Measurements from ENCODE around the gene MMP12.

MMP12 gene

GRCh38 chr11:102849311-102849710 is 25.5 kb downstream of the MMP12 start:
- no peak for DNase-seq

DNA sequence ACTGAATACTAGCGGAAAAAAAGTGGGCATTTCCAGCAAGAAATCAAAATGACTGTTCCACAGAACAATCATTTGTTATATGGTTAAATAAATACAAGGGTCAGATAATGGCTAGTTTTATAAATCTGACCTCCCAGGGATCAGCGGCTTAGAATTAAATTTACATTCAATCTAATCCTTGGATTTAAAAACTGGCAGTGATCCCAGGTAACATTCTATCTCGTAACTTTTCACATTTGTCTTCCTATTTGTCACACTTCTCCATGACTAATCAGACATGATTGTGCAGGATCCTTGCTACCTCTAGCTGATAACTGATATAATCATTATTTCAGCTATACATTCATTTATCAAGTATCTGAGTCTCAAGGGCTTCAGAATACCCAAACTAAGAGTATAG is 28.5 kb downstream of the MMP12 start:
- no peak for DNase-seq

GRCh38 chr11:102843489-102843888 is 31.3 kb downstream of the MMP12 start, which contains the start of gene MMP3:
MMP3 (minus strand) TSS chr11:102843609; CDS start chr11:102843546, 63 bp downstream.
- DNase-seq: no peak

- DNase-seq: no peak
Measured at GRCh38 chr11:102842930-102843329, 31.9 kb downstream of the MMP12 start.

- no peak for DNase-seq
Measured at GRCh38 chr11:102840018-102840417, 34.8 kb downstream of the MMP12 start.

DNA sequence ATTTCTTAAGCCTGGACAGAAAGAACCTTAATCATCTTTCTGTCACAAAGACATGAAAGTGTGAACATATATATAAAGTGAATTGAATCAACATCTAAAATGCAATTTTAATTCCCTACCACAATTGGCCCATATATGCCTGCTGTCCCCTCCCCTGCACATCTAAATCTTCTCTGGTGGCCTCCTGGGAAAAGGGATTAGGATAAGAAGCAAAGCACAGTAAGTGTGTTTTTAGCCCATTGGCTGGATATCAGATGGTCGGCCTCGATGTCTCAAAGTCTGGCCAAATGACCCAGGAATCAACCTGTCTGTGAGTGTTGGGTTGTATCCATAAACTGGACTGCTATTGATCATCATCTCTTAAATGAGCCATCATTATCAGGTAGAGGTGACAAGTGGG is 37.1 kb downstream of the MMP12 start:
- no peak for DNase-seq

GRCh38 chr11:102837156-102837555 is 37.6 kb downstream of the MMP12 start:
- DNase-seq: no peak

- no peak for DNase-seq
Measured at GRCh38 chr11:102836290-102836875, 38.4 kb downstream of the MMP12 start.

DNA sequence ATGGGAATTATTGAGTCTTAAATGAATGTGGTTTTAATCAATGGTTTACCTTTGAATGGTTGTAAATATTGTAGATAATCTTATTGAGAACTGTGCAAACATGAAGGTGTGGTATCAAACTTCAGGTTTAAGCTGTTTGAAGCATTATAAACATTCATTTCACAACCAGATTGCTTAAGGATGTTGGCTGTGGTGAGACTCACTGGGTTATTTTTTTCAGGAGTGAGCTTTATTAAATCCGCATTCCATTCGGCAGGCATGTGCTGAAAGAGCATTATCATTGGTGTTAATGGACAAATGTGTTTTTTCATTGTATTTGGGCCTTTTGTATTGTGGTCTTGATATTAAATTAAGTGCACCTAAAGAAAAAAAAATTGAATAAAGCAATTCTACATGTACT is 41.1 kb downstream of the MMP12 start:
- no peak for DNase-seq

DNA sequence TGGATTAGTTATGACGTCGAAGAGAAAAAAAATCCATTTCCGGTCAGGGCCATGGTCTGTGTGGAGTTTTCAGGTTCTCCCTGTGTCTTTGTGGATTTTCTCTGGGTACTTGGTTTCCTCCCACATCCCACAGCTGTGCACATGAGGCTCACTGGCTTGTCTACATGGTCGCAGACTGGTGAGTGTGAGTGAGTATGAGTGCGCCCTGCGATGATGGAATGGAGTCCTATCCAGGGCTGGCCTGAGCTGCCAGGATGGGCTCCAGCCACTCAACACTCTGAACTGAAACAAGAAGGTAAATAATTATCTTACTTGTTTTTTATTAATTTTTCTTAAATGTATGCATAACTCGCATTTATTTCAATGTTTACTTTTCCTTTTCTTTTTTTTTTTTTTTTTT is 42.2 kb downstream of the MMP12 start:
- DNase-seq: no peak

DNA sequence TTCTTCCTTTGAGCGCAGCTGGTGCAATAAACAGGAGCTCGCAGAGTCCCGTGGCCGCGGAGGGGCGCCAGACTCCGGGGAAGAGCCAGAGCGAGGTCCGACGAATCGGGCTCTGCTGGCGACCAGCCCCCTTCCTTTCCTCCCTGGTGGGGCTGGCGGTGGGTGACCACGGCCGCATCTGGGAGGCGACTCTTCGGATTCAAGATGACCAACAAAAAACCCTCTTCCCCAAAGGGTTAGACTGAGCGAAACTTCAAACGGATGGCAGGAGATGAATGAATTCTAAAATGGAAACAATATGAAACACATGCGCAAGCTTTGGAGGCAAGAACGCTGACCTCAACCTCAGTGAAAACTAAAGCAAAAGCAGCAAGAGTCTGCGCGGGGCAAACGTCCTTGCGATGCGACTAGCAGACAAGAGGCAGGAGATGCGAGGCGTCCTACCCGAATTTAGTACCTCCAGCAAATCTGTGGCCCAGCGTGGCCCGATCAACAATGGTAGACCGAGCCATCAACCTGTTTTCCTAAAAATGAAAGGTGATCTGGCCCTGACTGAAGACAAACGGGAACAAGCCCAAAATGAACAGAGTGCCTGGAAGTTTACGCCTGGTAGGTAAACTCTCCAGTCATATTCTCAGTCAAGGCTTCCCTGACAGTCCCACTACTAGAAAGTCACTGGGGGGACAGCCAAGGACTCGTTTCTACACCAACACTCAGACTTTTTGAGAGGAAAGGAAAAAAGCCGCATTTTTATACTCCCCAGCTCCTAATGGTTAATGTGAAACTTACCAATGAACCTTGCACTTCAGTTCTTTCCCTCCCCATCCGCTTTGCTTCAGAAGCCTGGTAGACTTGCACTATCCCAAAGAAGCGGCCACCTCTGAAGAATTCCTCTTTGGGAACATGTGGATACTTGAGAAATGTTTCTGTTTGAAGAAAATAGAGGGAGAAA is 43.0 kb downstream of the MMP12 start:
- DNase-seq: no peak

DNA sequence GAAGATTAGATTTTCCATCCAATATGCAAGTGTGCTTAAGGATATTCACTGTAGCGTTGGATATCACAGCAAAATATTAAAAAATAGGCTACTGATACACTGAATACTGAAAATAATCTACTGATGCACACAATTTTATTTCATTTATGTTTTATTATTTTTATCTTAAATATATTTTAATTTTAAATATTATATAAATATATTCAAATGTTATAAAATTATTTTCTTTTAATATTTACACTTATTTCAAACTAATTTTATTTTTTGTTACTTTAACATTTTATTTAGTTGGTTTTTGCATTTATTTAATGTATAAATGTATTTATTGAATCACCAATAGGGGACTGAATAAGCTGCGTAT is 43.7 kb downstream of the MMP12 start:
- no peak for DNase-seq

GRCh38 chr11:102830001-102830727 is 44.6 kb downstream of the MMP12 start:
- DNase-seq: no peak

DNA sequence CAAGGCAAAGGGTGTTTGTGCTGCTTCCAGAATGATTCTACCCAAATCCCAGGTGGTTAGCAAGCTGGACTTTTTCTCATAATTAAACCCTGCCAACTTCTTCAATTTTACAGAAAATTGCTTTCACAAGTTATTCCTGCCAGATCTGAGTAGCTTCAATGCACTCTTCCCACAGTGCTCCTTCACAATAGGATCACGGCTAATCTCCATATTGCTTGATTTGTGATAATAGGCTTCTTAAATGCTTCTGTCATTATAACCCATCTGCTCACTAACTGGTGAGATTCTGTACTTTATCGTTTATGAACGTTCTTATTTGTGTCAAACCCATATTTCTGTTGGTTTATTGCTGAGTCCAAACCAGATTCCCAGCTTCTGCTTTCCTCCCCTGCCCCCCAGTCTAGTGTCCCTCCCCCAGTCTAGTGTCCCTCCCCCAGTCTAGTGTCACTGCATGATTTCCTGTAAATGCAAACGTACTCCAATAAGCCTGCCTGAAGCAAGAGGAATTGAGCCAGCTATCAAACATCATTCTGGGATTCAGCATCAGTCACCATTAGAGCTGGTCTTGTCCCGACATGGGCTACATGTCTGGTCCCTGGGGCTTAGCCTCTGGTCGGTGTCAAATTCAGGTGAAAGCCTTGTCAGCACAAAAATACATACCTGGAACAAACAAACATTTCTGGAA is 45.3 kb downstream of the MMP12 start:
- DNase-seq: no peak

GRCh38 chr11:102824556-102824955 is 50.2 kb downstream of the MMP12 start:
- no peak for DNase-seq

DNA sequence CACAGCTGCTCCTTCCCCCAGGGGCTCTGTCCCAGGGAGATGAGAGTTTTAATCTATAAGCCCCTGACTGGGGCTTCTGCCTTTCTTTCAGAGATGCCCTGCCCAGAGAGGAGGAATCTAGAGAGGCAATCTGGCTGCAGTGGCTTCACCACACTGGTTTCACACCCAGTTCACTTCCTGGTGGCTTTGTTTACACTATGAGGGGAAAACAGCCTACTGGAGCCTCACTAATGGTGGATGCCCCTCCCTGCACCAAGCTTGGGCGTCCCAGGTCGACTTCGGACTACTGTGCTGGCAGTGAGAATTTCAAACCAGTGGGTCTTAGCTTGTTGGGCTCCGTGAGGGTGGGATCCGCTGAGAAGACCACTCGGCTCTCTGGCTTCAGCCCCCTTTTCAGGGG is 55.3 kb downstream of the MMP12 start:
- no peak for DNase-seq

DNA sequence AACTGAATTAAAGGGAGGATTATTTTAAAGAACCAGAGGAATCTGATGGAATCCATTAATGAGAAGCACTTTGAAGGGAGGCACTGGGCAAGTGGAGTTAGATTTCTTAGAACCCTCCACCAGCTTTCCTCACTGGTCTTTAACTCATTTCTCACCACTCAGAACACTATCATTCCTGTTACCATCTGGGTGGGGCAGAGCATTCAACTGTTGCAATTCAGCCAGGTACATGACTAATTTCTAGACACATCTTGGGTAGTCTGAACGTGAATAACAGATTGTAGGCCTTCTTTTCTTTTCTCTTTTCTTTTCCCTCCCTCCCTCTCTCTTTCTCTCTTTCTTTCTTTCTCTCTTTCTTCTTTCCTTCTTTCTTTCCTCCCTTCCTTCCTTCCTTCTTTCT is 61.3 kb downstream of the MMP12 start:
- DNase-seq: no peak

Measured in NK-92 treated with Interleukin-12 subunit alpha and Interleukin-12 subunit beta, amount 100 ng/mL, for 24 hours (cell line).